Activated naive CD4-positive, alpha-beta T cell treated with anti-CD3 and anti-CD28 coated beads for 36 hours (primary cell): ENCODE results near the gene SELENOW. TPM values are rescaled to one million over a fixed set of nuclear protein-coding genes. Genes with fewer than 3 reads are reported as not detected.
A peak's percentile ranks its signal among the peaks of the same experiment; 100 is the strongest.
"Not testable (repeated sequence)": the region's sequence is repeated elsewhere in the genome, so short reads cannot be mapped to it uniquely, and the experiment has no call there.

Experiments used
- CTCF ChIA-PET: fragments of 350-600 bp; sonication (Branson Sonifier 250); formaldehyde crosslinking; loops from one replicate; lab custom pipeline; 2021; ENCODE audit warnings: antibody characterized with exemption; lab: Charles Lee
- DNase-seq: peaks from one replicate; pipeline ENCODE4 v3.0.0-alpha.2; 2020
- H3K27ac Mint-ChIP-seq: one replicate; pipeline ENCODE4 v1.8.0; 2021; ENCODE audit warnings: mild to moderate bottlenecking, mixed read lengths
- H3K27me3 Mint-ChIP-seq: one replicate; pipeline ENCODE4 v1.8.0; 2021; ENCODE audit warnings: low read depth, mixed read lengths
- H3K36me3 Mint-ChIP-seq: one replicate; pipeline ENCODE4 v1.8.0; 2021; ENCODE audit warnings: low read depth, mixed read lengths
- H3K4me1 Mint-ChIP-seq: one replicate; pipeline ENCODE4 v1.8.0; 2021; ENCODE audit warnings: low read depth, mixed read lengths
- H3K4me3 Mint-ChIP-seq: one replicate; pipeline ENCODE4 v1.8.0; 2021; ENCODE audit warnings: mild to moderate bottlenecking, moderate library complexity, mixed read lengths
- H3K9me3 Mint-ChIP-seq: one replicate; pipeline ENCODE4 v1.8.0; 2021; ENCODE audit warnings: mixed read lengths
- intact Hi-C: fragments of 100-400 bp; cut with micrococcal nuclease; formaldehyde crosslinking; loops from one replicate; pipeline ENCODE4 v1.15.1; 2023
- total RNA-seq, 2 experiments: library from RNA; stranded (reverse); gene quantifications; one replicate each; pipeline ENCODE4 v1.2.3, GENCODE V29; 2021

Gene SELENOW
- total RNA-seq, 2 experiments from 2014 or later: 146 to 149 TPM

DNA sequence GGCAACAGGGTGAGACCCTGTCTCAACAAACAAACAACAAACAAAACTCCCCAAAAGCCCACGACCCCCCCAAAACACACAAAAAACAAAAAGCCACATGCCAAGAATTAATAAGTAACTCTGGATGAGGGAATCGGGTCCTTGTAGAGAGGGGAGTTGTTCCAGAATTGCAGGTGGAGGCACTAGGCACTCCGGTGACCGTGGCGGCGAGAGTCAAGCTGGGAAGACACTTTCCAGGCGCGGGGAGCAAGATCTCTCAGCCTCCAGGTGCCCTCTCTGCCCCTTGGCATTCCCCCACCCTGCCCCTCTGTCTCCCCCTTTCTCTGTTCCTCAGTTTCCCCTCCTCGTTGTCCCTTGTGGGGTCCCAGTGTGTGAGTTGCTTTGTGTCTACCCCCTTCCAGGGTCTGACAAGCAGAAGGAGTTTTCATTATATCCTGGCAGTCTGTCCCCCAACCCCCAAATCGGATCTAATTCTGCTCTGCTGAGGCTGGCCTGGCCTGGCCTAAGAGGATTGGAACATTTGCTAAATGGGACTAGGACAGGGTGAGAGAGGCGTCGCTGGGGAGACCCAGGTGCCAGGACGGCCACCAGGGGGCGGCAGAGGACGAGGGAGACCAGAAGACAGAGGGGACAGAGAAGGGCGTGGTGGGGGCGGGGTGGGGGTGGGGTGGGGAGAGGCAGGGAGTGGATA lies 34.9 kb downstream of the SELENOW start:
- CTCF ChIA-PET: interaction anchor here (0.6 to 5.0 kb wide), 6 partner anchors 28 to 642 kb away, joined by 3 to 26 read pairs (median 4); partner anchors contain the start of gene EHD2
- Mint-ChIP-seq H3K27me3 (peaks cover 2% of the 10 kb centered on the region), H3K36me3 (no peaks in the 10 kb centered on the region), H3K4me3 (no peak overlapping the region), H3K9me3 (no peaks in the 10 kb centered on the region), H3K4me1 (no peaks in the 10 kb centered on the region), H3K27ac (no peak overlapping the region)
- DNase-seq: peak; percentile 83
- intact Hi-C loops: loop anchor here (1.0 kb wide), 1 partner anchor 50 kb away; no protein-coding TSS in a partner anchor

DNA sequence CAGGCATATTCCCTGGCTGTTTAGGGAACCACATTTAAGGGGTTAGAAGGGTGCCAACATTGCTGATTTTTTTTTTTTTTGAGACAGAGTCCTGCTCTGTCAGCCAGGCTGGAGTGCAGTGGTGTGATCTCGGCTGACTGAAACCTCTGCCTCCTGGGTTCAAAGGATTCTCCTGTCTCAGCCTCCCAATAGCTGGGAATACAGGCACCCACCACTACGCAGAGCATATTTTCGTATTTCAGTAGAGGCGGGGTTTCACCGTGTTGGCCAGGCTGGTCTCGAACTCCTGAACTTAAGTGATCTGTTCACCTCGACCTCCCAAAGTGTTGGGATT lies 35.5 kb downstream of the SELENOW start:
- DNase-seq: no peak
- Mint-ChIP-seq H3K4me3 (no peak overlapping the region), H3K4me1 (no peaks in the 10 kb centered on the region), H3K27ac (no peak overlapping the region), H3K9me3 (no peaks in the 10 kb centered on the region), H3K36me3 (no peaks in the 10 kb centered on the region), H3K27me3 (peaks cover 5% of the 10 kb centered on the region)
- CTCF ChIA-PET: interaction anchor here (0.6 to 5.0 kb wide), 8 partner anchors 13 to 252 kb away, joined by 3 to 26 read pairs (median 4); partner anchors contain the start of gene EHD2
- intact Hi-C loops: loop anchor here (1.0 kb wide), 1 partner anchor 49 kb away; no protein-coding TSS in a partner anchor

DNA sequence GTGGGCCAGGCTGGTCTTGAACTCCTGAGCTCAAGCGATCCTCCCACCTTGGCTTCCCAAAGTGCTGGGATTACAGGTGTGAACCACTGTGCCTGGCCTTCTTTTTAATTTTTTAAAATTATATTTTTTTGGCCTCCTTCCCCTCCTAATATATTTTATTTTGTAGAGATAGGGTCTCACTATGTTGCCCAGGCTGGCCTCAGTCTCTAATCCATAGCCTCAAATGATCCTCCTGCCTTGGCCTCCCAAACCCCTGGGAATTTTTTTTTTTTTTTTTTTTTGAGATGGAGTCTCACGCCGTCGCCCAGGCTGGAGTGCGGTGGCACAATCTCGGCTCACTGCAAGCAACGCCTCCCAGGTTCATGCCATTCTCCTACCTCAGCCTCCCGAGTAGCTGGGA lies 37.8 kb downstream of the SELENOW start:
- DNase-seq: not testable (repeated sequence)

DNA sequence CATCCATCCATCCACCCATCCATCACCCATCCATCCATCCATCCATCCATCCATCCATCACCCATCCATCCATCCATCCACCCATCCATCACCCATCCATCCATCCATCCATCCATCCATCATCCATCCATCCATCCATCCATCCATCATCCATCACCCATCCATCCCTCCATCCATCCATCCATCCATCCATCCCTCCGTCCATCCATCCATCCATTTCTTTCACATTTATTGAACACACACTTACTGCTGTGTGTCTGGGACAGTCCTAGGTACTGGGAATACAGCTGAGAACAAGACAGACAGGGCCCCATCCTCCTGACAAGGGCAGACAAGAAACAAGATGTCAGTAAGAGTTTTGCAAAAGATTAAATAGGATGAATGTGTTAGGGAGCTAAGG lies 39.7 kb downstream of the SELENOW start:
- H3K27ac Mint-ChIP-seq, H3K36me3 Mint-ChIP-seq, H3K4me3 Mint-ChIP-seq, DNase-seq, H3K4me1 Mint-ChIP-seq, intact Hi-C loops, H3K9me3 Mint-ChIP-seq: not testable (repeated sequence)
- CTCF ChIA-PET: interaction anchor here (0.7 kb wide), 1 partner anchor 105 kb away, joined by 6 read pairs; no protein-coding TSS in a partner anchor
- H3K27me3 Mint-ChIP-seq: peaks cover 22% of the 10 kb centered on the region

More for the DNA sequence above, 37.8 kb downstream of the SELENOW start:
- intact Hi-C loops, H3K27ac Mint-ChIP-seq, H3K9me3 Mint-ChIP-seq, H3K4me3 Mint-ChIP-seq, H3K36me3 Mint-ChIP-seq, H3K4me1 Mint-ChIP-seq: not testable (repeated sequence)
- CTCF ChIA-PET: interaction anchor here (5.0 kb wide), 1 partner anchor 47 kb away, joined by 26 read pairs; no protein-coding TSS in a partner anchor
- peaks cover 21% of the 10 kb centered on the region for H3K27me3 Mint-ChIP-seq

DNA sequence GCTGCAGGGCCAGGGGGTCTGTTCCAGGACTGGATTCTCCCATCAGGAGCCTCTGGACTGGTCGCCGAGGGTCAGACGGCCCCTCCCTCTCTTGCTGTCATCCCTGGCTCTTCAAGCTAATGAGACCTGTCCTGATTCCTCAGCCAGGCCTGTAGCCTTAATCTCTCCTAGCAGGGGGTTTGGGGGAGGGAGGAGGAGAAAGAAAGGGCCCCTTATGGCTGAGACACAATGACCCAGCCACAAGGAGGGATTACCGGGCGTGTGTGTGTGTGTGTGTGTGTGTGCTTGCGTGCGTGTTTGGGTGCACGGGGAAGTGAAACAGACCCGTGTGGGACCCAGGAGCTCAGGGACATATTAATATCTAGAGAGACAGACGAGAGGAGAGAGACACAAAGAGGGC lies 41.4 kb downstream of the SELENOW start:
- intact Hi-C loops: no loop called here
- H3K36me3 Mint-ChIP-seq: no peaks in the 10 kb centered on the region
- no peaks in the 10 kb centered on the region for H3K4me1 Mint-ChIP-seq
- no peak for DNase-seq
- H3K4me3 Mint-ChIP-seq: no peak overlapping the region
- H3K27me3 Mint-ChIP-seq: peaks cover 22% of the 10 kb centered on the region
- CTCF ChIA-PET: interaction anchor here (1.1 to 1.9 kb wide), 2 partner anchors 43 to 49 kb away, joined by 4 to 6 read pairs; no protein-coding TSS in a partner anchor
- no peak overlapping the region for H3K27ac Mint-ChIP-seq
- no peaks in the 10 kb centered on the region for H3K9me3 Mint-ChIP-seq

DNA sequence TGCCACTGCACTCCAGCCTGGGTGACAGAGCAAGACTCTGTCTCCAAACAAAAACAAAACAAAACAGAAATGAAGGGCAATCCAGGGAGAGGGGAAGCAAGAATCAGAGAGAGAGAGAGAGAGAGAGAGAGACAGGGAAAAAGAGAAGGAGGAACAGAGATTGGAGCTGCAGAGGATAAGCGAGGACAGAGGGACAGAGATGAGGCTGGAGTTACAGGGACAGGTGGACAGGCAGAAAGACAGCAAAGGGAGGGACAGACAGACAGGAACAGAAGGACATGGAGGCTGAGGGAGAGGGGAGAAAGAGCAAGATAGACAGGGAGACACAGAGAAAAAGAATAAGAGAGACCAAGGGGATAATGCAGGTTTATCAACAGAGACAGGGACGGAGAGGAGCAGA lies 41.9 kb downstream of the SELENOW start:
- CTCF ChIA-PET: interaction anchor here (1.1 to 1.9 kb wide), 2 partner anchors 43 to 49 kb away, joined by 4 to 6 read pairs; no protein-coding TSS in a partner anchor
- intact Hi-C loops: no loop called here
- DNase-seq: no peak
- Mint-ChIP-seq H3K4me3 (no peak overlapping the region), H3K27me3 (peaks cover 22% of the 10 kb centered on the region), H3K9me3 (no peaks in the 10 kb centered on the region), H3K4me1 (no peaks in the 10 kb centered on the region), H3K27ac (no peak overlapping the region), H3K36me3 (no peaks in the 10 kb centered on the region)

DNA sequence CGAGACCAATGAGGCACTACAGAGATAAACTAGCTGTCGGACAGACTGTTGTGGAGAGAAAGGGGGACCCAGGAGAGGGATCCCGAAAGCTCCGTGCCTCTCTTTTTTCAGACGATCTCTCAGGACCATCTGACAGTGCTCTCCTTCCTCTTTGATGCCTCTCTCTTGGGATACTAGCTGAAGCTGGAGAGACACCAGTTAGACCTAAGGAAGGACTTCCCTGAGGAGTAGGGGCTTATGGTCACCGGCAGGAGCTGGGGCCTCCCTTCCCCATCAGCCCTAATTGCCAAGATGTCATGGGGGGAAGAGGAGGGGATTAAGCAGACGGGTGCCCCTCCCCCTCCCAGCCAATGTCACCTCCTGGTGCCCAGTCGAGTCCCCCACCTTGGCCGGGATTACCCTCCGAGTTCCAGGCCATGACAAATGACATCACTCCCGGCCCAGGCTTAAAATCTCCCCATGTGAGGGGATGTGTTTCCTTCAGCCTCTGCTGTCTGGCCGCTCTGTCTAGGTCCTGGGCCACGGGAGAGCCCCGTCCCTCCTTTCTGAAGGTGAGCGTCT lies 43.0 kb downstream of the SELENOW start, which contains the start of gene CRX:
TSS of gene CRX (plus strand) at position 478 of the 561 bp plus-strand sequence. CDS start 12,507 bp downstream, outside the sequence.
- H3K4me1 Mint-ChIP-seq: no peaks in the 10 kb centered on the region
- peaks cover 22% of the 10 kb centered on the region for H3K27me3 Mint-ChIP-seq
- H3K9me3 Mint-ChIP-seq: no peaks in the 10 kb centered on the region
- H3K27ac Mint-ChIP-seq: no peak within 1 kb of the TSS
- no peak within 1 kb of the TSS for H3K4me3 Mint-ChIP-seq
- DNase-seq: no peak
- H3K36me3 Mint-ChIP-seq: no peaks in the 10 kb centered on the region
- CTCF ChIA-PET: interaction anchor here (0.5 to 1.9 kb wide), 2 partner anchors 44 to 48 kb away, joined by 3 to 6 read pairs; no protein-coding TSS in a partner anchor
- intact Hi-C loops: no loop called here

DNA sequence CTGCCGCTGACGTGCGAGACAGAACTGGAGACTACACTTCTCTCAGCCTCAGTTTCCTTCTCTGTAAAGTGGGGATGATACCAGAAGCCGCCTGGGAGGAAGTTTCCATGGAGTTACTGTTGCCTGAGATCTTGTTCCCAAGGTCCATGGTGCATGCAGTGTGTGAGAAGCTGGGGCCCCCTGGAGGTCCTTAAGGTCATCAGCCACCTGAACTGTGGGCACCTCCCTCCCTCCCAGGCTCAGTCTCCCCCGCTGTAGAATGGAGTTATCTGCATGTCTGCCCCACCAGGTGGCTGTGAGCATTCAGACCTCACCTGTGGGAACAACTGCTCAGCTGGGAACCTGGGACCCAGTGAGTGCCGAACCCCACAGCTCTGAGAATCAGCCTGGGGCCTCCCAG lies 45.9 kb downstream of the SELENOW start:
- no peaks in the 10 kb centered on the region for H3K9me3 Mint-ChIP-seq
- intact Hi-C loops: no loop called here
- CTCF ChIA-PET: interaction anchor here (0.7 kb wide), 1 partner anchor 18 kb away, joined by 3 read pairs; no protein-coding TSS in a partner anchor
- H3K4me3 Mint-ChIP-seq: no peak overlapping the region
- DNase-seq: no peak
- peaks cover 12% of the 10 kb centered on the region for H3K27me3 Mint-ChIP-seq
- H3K27ac Mint-ChIP-seq: no peak overlapping the region
- no peaks in the 10 kb centered on the region for H3K4me1 Mint-ChIP-seq
- H3K36me3 Mint-ChIP-seq: no peaks in the 10 kb centered on the region

DNA sequence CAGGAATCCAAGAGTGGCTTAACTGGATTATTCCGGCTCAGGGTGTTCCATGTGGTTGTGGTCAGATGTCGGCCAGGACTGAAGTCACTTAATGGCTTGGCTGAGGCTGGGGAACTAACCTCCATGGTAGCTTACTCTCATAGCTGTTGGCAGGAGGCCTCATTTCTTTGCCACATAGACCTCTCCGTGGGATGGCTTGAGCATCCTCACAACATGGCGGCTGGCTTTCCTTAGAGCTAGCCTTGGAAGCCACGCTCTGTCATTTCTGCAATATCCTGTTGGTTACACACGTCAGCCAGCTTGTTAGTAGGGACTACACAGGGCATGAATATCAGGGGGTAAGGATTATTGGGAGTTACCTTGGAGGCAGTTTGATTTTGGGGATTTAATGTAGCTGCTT lies 48.3 kb downstream of the SELENOW start:
- intact Hi-C loops: no loop called here
- Mint-ChIP-seq H3K27me3 (no peaks in the 10 kb centered on the region), H3K4me3 (no peak overlapping the region), H3K9me3 (no peaks in the 10 kb centered on the region), H3K27ac (no peak overlapping the region), H3K4me1 (no peaks in the 10 kb centered on the region), H3K36me3 (no peaks in the 10 kb centered on the region)
- no peak for DNase-seq
- CTCF ChIA-PET: interaction anchor here (0.7 kb wide), 1 partner anchor 12 kb away, joined by 5 read pairs; no protein-coding TSS in a partner anchor

DNA sequence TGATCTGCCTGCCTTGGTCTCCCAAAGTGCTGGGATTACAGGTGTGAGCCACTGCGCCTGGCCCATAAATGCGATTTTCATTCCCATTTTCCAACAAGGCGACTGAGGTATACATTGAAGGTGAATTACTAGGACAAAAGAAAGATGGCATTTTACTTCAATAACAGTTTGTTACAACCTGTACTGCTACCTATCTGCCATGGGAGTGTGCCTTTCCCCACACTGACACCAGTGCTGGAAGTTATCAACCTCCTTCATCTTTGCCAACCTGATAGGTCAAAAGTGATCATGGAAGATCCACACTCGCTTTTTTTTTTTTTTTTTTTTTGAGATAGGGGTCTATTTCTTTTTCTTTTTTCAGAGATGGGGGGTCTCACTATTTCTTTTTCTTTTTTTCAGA lies 54.2 kb downstream of the SELENOW start:
- H3K4me3 Mint-ChIP-seq: no peak overlapping the region
- H3K9me3 Mint-ChIP-seq: no peaks in the 10 kb centered on the region
- H3K27ac Mint-ChIP-seq: no peak overlapping the region
- intact Hi-C loops: no loop called here
- DNase-seq: no peak
- H3K27me3 Mint-ChIP-seq: no peaks in the 10 kb centered on the region
- H3K4me1 Mint-ChIP-seq: no peaks in the 10 kb centered on the region
- CTCF ChIA-PET: interaction anchor here (0.8 kb wide), 1 partner anchor 510 kb away, joined by 3 read pairs; no protein-coding TSS in a partner anchor
- no peaks in the 10 kb centered on the region for H3K36me3 Mint-ChIP-seq
